GM19328 (cell line): ENCODE results near the gene SOX30.
A peak's percentile ranks its signal among the peaks of the same experiment; 100 is the strongest.

ENCODE experiments used
- ATAC-seq: cut with Tn5 transposase; IDR thresholded peaks from one replicate; pipeline ENCODE4 v1.9.1; 2021; ENCODE audit warnings: mild to moderate bottlenecking, moderate library complexity; ENCODE audit not compliant: unreplicated experiment

SOX30 gene

DNA sequence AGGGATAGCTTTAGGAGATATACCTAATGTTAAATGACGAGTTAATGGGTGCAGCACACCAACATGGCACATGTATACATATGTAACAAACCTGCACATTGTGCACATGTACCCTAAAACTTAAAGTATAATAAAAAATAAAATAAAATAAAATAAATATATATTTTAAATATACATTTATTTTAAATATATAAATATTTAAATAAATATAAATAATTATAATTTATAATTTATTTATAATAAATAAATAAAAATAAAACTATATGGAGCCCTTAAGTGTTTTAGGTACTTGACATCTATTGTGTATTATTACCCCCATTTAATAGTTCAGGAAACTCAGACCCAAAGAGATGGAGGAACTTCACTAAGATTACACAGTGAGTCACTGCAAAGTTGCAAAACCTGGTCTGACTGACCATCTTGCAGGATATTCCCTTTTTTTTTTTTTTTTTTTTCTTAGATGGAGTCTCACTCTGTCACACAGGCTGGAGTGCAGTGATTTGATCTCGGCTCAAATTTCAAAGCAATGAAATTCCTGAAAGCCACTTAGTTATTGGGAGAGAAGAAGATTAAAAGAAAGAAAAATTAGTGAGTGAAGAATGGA lies 13.3 kb upstream of the SOX30 start:
- ATAC-seq = no peak

DNA sequence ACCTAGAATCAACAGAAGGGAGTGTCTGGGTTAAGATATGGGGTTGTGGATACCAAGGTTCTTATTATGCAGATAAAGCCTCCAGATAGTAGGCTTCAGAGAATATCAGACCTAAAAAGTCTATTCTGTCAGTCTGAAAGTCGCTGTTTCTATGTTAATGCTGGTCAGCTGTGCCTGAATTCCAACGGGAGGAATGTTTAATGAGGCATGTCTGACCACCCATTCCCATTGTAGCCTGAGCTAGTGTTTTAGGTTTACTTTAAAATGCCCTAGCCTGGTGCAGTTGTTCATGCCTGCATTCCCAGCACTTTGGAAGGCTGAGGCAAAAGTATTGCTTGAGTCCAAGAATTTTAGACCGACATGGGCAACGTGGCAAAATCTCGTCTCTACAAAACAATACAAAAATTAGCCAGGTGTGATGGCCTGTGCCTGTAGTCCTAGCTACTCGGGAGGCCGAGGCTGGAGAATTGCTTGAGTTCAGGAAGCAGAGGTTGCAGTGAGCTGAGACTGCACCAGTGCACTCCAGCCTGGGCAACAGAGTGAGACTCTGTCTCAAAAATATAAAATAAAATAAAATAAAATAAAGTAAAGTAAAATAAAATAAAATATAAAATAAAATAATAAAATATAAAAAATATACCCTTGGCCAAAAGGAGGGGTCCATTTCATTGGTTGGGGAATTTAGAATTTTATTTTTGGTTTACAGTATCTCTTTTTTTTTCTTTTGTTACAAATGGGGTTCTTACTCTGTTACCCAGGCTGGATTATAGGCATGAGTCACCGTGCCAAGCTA lies 7.8 kb upstream of the SOX30 start:
- no peak for ATAC-seq

DNA sequence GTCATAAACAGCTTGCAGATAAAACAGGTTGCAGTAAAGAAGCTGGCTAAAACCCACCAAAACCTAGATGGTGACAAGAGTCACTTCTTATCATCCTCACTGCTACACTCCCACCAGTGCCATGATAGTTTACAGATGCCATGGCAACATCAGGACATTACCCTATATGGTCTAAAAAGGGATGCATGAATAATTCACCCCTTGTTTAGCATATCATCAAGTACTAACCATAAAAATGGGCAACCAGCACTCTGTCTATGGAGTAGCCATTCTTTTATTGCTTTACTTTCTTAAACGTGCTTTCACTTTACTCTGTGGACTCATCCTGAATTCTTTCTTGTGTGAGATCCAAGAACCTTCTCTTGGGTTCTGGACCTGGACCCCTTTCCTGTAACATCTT lies 6.7 kb upstream of the SOX30 start:
- ATAC-seq = no peak

DNA sequence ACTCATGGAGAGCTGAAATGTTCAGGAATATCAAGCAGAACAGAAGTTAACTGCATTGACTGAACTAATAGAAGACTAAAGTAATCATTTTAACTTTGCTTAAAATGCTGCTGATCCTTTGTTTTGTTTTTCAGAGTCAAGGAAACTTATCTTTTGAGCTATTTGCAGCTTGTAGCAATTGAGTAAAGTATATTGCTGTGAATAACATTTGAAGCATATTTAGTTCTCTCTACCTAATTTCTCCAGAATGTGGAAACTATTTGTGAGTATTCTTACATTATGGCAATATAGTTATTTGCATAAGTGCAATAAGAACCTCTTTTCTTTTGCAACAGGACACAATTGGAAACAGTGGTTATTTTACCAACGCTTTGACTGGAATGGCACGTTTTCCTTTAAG lies 5.3 kb upstream of the SOX30 start:
- no peak for ATAC-seq

- peak; percentile 89 for ATAC-seq
Measured at GRCh38 chr5:157651623-157652376, 438 bp downstream of the SOX30 start.

GRCh38 chr5:157650991-157651611 lies 1.1 kb downstream of the SOX30 start:
- ATAC-seq = no peak

DNA sequence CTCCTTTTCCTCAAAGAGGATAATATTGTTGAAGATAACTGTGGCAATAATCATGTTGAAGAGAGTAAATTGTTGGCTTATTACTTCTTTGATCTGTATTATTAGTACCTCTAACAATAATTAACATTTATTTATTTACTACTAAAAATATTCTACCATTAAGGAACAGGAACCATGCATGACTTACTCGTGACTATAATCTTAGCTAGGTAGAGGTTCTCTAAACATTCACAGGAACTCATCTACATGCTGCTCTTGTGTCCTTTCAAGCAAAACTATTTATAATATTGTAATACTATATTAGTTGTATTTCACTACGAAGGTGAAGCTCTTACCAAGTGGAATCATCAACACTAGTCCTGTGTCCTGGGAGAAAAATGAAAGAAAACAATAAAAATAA lies 3.1 kb downstream of the SOX30 start:
- no peak for ATAC-seq

DNA sequence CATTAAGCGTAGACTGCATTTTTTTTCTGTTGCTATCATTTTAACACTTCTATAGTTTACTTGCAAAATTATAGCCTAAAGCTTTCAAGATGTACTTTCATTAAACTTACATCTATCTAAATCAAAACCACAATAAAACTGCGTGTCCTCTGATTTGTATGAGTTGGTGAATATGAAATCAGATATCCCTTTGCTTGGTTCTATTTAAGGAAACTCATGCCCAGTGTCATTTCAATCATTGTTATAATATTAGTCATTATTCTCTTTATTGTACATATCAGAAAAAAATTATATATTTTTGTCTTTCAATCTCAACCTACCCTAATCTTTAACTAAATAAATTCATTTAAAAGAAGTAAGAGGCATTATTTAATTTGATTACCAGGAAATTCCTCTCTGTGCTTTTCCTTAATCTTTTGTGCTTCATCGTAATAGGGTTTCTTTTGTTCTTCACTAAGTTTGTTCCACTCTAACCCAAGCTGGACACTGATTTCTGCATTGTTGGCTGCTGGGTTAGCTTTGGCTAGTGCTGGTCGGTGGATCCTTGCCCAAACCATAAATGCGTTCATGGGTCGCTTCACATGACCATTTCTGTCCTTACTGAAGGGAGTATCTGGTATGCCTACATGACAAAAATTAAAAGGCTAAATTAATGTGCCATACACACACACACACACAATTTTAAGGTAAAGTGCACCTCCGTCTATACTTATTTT lies 3.8 kb downstream of the SOX30 start:
- no peak for ATAC-seq

GRCh38 chr5:157640406-157641066 lies 11.7 kb downstream of the SOX30 start:
- ATAC-seq = no peak

- ATAC-seq = no peak
Measured at GRCh38 chr5:157630341-157630740, 21.9 kb downstream of the SOX30 start.

GRCh38 chr5:157626831-157627230 lies 25.4 kb downstream of the SOX30 start:
- no peak for ATAC-seq

- no peak for ATAC-seq
Measured at GRCh38 chr5:157624144-157624543, 28.1 kb downstream of the SOX30 start.

DNA sequence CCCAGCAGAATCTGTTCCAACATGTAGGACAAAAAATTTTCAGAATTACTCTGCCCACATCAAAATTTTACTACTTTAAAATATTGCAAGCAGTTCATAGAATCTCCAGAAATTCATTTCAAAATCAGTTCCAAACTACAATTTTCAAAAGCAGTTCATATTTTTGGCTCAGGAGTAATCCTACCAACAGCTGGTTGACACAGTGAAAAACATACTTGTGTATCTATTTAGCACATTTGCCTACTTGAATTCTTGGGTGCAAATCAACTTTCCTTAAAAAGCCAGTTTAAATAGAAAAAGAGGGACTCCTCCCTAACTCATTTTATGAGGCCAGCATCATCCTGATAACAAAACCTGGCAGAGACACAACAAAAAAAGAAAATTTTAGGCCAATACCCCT lies 31.5 kb downstream of the SOX30 start:
- ATAC-seq = no peak

DNA sequence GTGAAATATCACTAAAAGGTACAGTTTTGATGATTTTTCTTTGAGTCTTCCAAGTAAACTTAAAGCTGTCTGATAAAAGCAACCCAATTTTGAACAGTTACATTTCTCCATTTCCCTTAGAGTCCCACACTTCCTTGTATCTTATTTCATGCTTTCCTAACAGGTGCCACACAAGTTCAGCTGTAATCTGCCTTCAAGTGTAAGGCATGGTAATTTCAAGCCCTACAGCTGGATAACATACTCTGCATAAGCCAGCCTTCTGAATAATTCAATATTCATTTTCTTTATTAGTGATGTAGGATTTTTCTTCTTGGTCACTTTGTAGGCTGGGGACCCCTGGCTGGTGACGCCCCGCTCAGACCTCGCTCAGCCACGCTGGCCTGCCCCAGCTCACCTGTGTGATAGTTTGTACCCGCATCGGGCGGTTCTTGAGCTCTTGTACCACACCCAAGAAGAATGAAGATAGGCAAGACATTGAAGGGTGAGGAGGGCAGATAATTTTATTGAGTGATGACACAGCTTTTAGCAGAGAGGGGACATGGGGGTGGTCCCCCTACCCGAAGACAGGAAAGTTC lies 34.0 kb downstream of the SOX30 start:
- ATAC-seq = no peak

- no peak for ATAC-seq
Measured at GRCh38 chr5:157616785-157617184, 35.5 kb downstream of the SOX30 start.

DNA sequence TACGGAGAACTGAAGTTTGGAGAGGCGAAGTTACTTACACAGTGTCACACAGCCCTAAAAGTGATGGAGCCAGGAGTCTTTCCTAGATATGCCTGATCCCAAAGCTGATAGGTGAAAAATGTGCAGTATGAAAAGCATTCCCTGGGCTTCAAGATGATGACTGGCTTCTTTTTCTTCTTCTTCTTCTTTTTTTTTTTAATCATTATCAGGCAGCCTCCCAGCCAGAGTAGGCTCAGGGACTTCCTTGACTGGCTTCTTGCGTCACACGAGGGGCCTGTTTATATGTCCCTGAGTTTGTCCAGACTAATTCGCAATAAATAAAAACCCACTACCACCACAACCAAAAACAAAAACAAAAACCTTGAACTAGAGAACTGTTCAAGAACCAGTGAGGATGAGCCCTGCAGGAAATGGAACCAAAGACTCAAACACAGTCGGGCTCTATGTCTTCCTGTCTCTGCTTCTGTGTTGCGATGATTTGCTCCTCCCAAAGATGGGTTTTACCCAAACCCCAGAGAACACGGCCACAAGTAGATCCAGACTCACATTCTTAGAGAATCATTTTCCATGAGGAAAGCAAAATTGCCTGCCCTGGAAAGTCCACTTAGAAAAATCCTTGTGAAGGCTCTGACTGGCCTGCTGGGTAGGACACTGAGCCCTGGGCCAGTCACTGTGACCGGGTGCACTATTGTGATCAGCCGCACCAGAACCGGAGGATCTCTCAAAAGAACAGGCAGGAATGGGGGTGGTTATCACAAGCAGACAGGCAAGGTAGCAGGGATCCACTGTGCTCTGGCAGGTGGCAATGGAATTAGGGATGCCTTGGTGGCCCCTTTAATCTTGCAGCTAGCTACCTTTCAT lies 38.6 kb downstream of the SOX30 start:
- ATAC-seq = no peak

GRCh38 chr5:157612581-157612980 lies 39.7 kb downstream of the SOX30 start:
- ATAC-seq = no peak

DNA sequence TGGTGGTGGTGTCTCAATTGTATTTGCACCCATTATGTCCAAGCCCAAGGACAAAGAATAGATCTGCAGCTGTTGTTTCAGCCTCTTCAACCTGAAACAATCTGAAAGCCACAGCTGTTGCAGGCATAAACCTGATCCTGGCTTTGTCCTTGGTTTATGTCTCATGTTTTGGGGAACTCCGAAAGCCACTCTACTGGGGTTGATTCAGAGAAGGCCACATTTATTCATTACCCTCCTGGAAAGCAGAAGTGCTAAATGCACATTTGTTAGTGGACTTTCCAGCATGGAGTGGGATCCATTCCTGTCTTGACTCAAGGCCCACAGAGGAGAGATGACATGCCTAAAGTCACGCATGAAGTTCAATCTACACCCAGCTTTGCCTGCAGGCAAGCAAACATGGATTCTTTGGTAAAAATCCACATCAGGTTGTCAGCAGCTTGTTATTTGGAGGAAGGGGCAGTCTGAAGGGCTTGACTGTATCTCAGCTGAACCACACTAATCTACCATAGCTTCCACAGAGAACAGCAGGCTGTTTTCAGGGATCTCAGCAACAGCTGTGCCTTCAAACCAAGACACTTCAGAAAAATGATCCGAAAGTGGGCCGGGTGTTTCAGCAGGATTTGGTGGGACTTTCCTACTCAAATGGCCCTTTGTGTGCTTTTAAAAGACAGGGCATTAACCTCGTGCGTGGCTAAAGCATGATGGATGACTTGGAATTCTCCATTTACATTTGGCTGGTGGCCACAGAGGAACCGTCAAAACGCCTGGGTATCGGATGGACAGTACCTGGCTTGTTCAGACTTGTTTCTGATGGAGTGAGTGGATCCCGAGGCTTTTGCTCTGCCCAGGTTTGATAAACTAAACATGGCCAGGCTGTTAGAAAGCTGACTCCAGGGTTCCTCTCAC lies 40.4 kb downstream of the SOX30 start:
- ATAC-seq = peak; percentile 55
